ENCODE data around the gene NDUFA8.

NDUFA8 gene

GRCh38 chr9:122183501-122183900, 23.9 kb upstream of the NDUFA8 start:
- no peak for DNase-seq

- DNase-seq, result no peak
Observed at GRCh38 chr9:122180633-122181032, 21.1 kb upstream of the NDUFA8 start.

- no peak for DNase-seq
Observed at GRCh38 chr9:122179690-122180074, 20.1 kb upstream of the NDUFA8 start.

- no peak for DNase-seq
Observed at GRCh38 chr9:122179054-122179689, 19.6 kb upstream of the NDUFA8 start.

- no peak for DNase-seq
Observed at GRCh38 chr9:122176916-122177315, 17.3 kb upstream of the NDUFA8 start.

GRCh38 chr9:122173670-122174069, 14.1 kb upstream of the NDUFA8 start:
- no peak for DNase-seq

- no peak for DNase-seq
Observed at GRCh38 chr9:122172131-122172530, 12.6 kb upstream of the NDUFA8 start.

GRCh38 chr9:122168356-122168755, 8.8 kb upstream of the NDUFA8 start:
- DNase-seq, result no peak

GRCh38 chr9:122164286-122164685, 4.7 kb upstream of the NDUFA8 start:
- no peak for DNase-seq

- DNase-seq, result no peak
Observed at GRCh38 chr9:122162415-122162814, 2.8 kb upstream of the NDUFA8 start.

GRCh38 chr9:122159925-122160246, 307 bp upstream of the NDUFA8 start:
- no peak for DNase-seq

GRCh38 chr9:122158202-122158601, 1.4 kb downstream of the NDUFA8 start:
- DNase-seq, result no peak

- no peak for DNase-seq
Observed at GRCh38 chr9:122155796-122156195, 3.8 kb downstream of the NDUFA8 start.

- no peak for DNase-seq
Observed at GRCh38 chr9:122151267-122151828, 8.2 kb downstream of the NDUFA8 start.

- no peak for DNase-seq
Observed at GRCh38 chr9:122145592-122145863, 14.1 kb downstream of the NDUFA8 start.

- DNase-seq, result no peak
Observed at GRCh38 chr9:122144836-122145591, 14.6 kb downstream of the NDUFA8 start.

- no peak for DNase-seq
Observed at GRCh38 chr9:122143876-122144405, 15.6 kb downstream of the NDUFA8 start.

- DNase-seq, result no peak
Observed at GRCh38 chr9:122143296-122143695, 16.3 kb downstream of the NDUFA8 start.

- DNase-seq, result no peak
Observed at GRCh38 chr9:122141671-122142070, 17.9 kb downstream of the NDUFA8 start.

- no peak for DNase-seq
Observed at GRCh38 chr9:122140368-122141193, 19.0 kb downstream of the NDUFA8 start.

GRCh38 chr9:122138560-122139268, 20.9 kb downstream of the NDUFA8 start:
- DNase-seq, result no peak

- DNase-seq, result no peak
Observed at GRCh38 chr9:122135529-122135859, 24.1 kb downstream of the NDUFA8 start.
